ENCODE data around the gene PGPEP1. TPM values are rescaled to one million over a fixed set of nuclear protein-coding genes. Genes with fewer than 3 reads are reported as not detected.

Gene PGPEP1
- total RNA-seq, 2 experiments from 2014 or later, result 41.3 to 45.7 TPM

DNA sequence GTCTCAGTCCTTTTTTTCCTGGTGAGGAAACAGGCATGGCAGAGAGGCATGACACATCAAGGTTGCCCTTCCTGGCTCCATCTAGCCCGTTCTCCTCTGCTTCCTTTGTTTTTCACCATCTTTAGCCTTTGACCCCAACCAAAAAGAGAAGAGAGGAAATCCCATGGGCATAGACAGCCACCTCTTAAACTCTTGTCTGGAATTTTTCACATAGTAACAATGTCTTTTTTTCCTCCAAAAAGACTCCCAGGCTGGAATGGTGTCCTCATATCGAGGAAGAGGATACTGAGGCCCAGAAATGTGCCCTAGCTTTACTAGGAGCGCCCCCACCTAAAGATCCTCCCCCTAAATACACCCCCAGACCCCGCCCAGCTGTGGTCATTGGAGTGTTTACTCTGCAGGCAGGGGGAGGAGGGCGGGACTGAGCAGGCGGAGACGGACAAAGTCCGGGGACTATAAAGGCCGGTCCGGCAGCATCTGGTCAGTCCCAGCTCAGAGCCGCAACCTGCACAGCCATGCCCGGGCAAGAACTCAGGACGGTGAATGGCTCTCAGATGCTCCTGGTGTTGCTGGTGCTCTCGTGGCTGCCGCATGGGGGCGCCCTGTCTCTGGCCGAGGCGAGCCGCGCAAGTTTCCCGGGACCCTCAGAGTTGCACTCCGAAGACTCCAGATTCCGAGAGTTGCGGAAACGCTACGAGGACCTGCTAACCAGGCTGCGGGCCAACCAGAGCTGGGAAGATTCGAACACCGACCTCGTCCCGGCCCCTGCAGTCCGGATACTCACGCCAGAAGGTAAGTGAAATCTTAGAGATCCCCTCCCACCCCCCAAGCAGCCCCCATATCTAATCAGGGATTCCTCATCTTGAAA, 45.5 kb downstream of the PGPEP1 start, which contains the start of gene GDF15:
TSS of gene GDF15 (plus strand) at position 484 of the 868 bp plus-strand sequence. CDS start at position 516, 32 bp downstream.
- ATAC-seq (ENCODE audit: low read depth) (no peak), DNase-seq (peak; percentile 66)
- Mint-ChIP-seq H3K9me3 (no peaks in the 10 kb centered on the region), H3K4me3 (no peak within 1 kb of the TSS), H3K36me3 (no peaks in the 10 kb centered on the region), H3K4me1 (peaks cover 7% of the 10 kb centered on the region), H3K27me3 (peaks cover 53% of the 10 kb centered on the region), H3K27ac (no peak within 1 kb of the TSS)
- POLR2A ChIA-PET, result no interaction called here

DNA sequence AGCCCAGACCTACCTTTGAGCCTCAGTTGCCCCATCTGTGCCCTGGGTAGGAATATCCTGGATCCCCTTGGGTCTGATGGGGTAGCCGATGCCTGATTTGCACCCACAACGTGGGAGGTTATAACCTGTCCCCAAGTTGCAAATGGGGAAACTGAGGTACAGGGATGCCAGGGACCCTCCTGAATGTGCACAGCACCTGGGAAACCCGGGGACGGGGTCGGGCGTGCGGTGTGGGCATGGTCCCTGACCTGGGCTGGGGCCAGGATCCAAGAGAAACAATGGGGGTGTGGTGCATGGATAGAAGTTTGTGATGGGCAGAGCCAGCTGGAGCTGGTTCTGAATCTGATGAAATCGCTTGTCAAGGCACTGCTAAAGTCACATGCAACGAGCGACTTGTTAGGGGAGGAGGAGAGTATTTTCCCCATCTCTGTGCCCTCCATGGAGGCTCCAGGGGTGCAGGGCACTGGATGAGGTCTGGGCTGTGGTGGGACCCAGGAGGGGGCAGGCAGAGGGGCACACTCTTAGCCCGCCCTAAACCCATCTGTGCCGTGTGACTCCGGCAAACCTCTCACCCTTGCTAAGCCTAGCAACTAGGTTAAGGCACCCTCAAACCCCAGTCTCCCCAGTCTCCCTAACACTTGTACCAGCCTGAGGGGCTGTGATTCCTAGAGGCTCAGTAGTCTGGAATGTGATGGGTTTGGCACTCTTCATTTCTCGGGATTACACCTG, 46.3 kb downstream of the PGPEP1 start:
- Mint-ChIP-seq H3K4me3 (no peak overlapping the region), H3K27ac (no peak overlapping the region), H3K9me3 (no peaks in the 10 kb centered on the region), H3K36me3 (no peaks in the 10 kb centered on the region), H3K4me1 (peaks cover 7% of the 10 kb centered on the region), H3K27me3 (peaks cover 56% of the 10 kb centered on the region)
- no peak for ATAC-seq (ENCODE audit: low read depth)
- POLR2A ChIA-PET, result no interaction called here
- no peak for DNase-seq

DNA sequence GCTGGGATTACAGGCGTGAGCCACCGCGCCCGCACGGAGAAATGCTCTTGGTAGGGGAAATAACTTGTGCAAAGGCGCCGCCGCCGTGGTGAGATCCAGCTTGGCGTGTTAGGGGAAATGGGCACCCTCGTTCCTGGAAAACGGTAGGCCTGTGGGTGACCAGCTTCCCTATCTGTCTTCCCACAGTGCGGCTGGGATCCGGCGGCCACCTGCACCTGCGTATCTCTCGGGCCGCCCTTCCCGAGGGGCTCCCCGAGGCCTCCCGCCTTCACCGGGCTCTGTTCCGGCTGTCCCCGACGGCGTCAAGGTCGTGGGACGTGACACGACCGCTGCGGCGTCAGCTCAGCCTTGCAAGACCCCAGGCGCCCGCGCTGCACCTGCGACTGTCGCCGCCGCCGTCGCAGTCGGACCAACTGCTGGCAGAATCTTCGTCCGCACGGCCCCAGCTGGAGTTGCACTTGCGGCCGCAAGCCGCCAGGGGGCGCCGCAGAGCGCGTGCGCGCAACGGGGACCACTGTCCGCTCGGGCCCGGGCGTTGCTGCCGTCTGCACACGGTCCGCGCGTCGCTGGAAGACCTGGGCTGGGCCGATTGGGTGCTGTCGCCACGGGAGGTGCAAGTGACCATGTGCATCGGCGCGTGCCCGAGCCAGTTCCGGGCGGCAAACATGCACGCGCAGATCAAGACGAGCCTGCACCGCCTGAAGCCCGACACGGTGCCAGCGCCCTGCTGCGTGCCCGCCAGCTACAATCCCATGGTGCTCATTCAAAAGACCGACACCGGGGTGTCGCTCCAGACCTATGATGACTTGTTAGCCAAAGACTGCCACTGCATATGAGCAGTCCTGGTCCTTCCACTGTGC, 47.9 kb downstream of the PGPEP1 start:
- Mint-ChIP-seq H3K9me3 (no peaks in the 10 kb centered on the region), H3K36me3 (no peaks in the 10 kb centered on the region), H3K27me3 (peaks cover 61% of the 10 kb centered on the region), H3K4me1 (peaks cover 10% of the 10 kb centered on the region), H3K27ac (no peak overlapping the region), H3K4me3 (peak overlapping the region; percentile 77)
- POLR2A ChIA-PET, result interaction anchor here (0.8 to 3.2 kb wide), 7 partner anchors 13 to 109 kb away, joined by 3 to 14 read pairs (median 8); partner anchors contain the start of genes JUND and SSBP4
- peak; percentile 87 for ATAC-seq (ENCODE audit: low read depth)
- DNase-seq, result peak; percentile 90

GRCh38 chr19:18388960-18389725, 48.7 kb downstream of the PGPEP1 start:
- Mint-ChIP-seq H3K4me3 (peak overlapping the region; percentile 31), H3K27me3 (peaks cover 64% of the 10 kb centered on the region), H3K27ac (no peak overlapping the region), H3K9me3 (no peaks in the 10 kb centered on the region), H3K36me3 (no peaks in the 10 kb centered on the region), H3K4me1 (peaks cover 12% of the 10 kb centered on the region)
- DNase-seq (no peak), ATAC-seq (ENCODE audit: low read depth) (no peak)
- POLR2A ChIA-PET, result interaction anchor here (0.5 to 3.2 kb wide), 5 partner anchors 12 to 108 kb away, joined by 3 to 14 read pairs (median 8); partner anchors contain the start of genes JUND and SSBP4

DNA sequence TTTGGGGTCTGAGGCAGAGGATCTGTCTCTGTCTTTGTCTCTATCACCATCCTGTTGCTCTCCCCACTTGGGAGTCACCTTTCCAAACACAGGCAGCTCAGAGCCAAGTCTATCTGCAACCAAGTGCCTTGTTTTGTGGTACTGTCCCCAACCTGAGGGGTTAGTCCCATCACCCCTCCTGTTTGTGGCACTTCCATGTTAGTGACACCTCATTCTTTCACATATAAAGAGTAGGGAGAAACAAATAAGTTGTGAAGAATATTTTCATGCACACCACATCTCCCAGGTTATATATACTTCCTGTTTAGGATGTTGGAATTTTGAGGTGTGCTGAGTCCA, 49.3 kb downstream of the PGPEP1 start:
- DNase-seq, result no peak
- Mint-ChIP-seq H3K27ac (no peak overlapping the region), H3K9me3 (no peaks in the 10 kb centered on the region), H3K27me3 (peaks cover 65% of the 10 kb centered on the region), H3K36me3 (no peaks in the 10 kb centered on the region), H3K4me1 (peaks cover 12% of the 10 kb centered on the region), H3K4me3 (peak overlapping the region; percentile 31)
- ATAC-seq (ENCODE audit: low read depth), result no peak
- POLR2A ChIA-PET, result interaction anchor here (0.5 to 3.2 kb wide), 4 partner anchors 11 to 109 kb away, joined by 3 to 14 read pairs (median 6); no protein-coding TSS in a partner anchor

DNA sequence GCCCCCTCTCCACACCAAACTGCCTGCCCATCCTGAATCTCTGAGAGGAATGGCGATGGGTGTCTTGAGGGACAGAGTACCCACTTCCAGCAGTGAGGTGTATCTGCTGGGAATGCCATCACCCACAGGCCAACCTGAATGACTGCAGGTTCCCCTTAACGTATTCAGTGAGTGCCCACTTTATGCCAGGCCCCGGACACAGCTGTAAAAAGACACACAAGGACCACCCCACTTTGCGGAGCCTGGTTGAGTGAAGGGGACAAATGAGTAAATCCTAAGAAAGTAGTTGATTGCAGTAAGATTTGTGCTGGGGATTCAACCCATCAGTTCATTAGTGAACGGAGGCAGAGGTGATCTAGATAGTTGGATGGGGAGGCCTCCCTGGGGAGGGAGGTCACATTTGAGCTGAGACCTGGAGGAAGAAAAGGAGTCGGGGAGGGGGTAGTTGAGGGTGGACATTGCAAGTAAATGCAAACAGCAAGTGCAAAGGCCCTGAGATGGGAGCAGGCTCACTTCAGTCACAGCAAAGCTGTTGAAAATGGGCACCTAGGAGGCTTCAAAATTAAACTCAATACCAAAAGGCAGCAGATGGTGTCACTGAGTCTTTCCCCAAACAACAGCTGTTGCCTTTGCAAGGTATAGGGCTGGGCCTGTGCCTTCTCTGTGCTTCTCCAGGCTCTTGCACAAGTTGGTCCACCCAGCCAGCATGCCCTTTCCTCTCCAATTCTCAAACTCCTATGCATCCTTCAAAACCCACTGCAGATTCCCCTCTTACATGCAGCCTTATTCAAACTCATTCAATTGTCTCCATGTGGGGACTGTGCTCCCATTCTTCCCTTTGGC, 49.9 kb downstream of the PGPEP1 start:
- POLR2A ChIA-PET, result interaction anchor here (0.8 to 3.2 kb wide), 3 partner anchors 11 to 110 kb away, joined by 3 to 14 read pairs (median 6); no protein-coding TSS in a partner anchor
- ATAC-seq (ENCODE audit: low read depth), result no peak
- Mint-ChIP-seq H3K4me3 (no peak overlapping the region), H3K36me3 (no peaks in the 10 kb centered on the region), H3K27ac (no peak overlapping the region), H3K27me3 (peaks cover 67% of the 10 kb centered on the region), H3K9me3 (no peaks in the 10 kb centered on the region), H3K4me1 (peaks cover 12% of the 10 kb centered on the region)
- no peak for DNase-seq

- H3K27me3 Mint-ChIP-seq, result peaks cover 57% of the 10 kb centered on the region
Measured at GRCh38 chr19:18391509-18392075, 51.2 kb downstream of the PGPEP1 start.

GRCh38 chr19:18392417-18392816, 52.0 kb downstream of the PGPEP1 start:
- POLR2A ChIA-PET, result interaction anchor here (0.6 to 1.8 kb wide), 3 partner anchors 9 to 22 kb away, joined by 3 to 6 read pairs (median 5); no protein-coding TSS in a partner anchor
- peaks cover 51% of the 10 kb centered on the region for H3K27me3 Mint-ChIP-seq
- no peak overlapping the region for H3K4me3 Mint-ChIP-seq

More at GRCh38 chr19:18391509-18392075, 51.2 kb downstream of the PGPEP1 start:
- Mint-ChIP-seq H3K9me3 (no peaks in the 10 kb centered on the region), H3K4me3 (no peak overlapping the region), H3K36me3 (no peaks in the 10 kb centered on the region), H3K4me1 (peaks cover 12% of the 10 kb centered on the region), H3K27ac (no peak overlapping the region)
- POLR2A ChIA-PET, result interaction anchor here (1.8 kb wide), 1 partner anchor 10 kb away, joined by 6 read pairs; no protein-coding TSS in a partner anchor
- no peak for DNase-seq
- no peak for ATAC-seq (ENCODE audit: low read depth)

GRCh38 chr19:18392926-18393325, 52.5 kb downstream of the PGPEP1 start:
- DNase-seq, result no peak
- H3K4me3 Mint-ChIP-seq, result no peak overlapping the region
- H3K9me3 Mint-ChIP-seq, result no peaks in the 10 kb centered on the region
- peaks cover 13% of the 10 kb centered on the region for H3K4me1 Mint-ChIP-seq
- ATAC-seq (ENCODE audit: low read depth), result no peak
- H3K36me3 Mint-ChIP-seq, result no peaks in the 10 kb centered on the region
- no peak overlapping the region for H3K27ac Mint-ChIP-seq
- POLR2A ChIA-PET, result interaction anchor here (0.6 to 0.9 kb wide), 2 partner anchors 12 to 21 kb away, joined by 3 to 5 read pairs; no protein-coding TSS in a partner anchor
- peaks cover 50% of the 10 kb centered on the region for H3K27me3 Mint-ChIP-seq

More at GRCh38 chr19:18392417-18392816, 52.0 kb downstream of the PGPEP1 start:
- Mint-ChIP-seq H3K36me3 (no peaks in the 10 kb centered on the region), H3K27ac (no peak overlapping the region), H3K9me3 (no peaks in the 10 kb centered on the region), H3K4me1 (peaks cover 12% of the 10 kb centered on the region)
- DNase-seq (no peak), ATAC-seq (ENCODE audit: low read depth) (no peak)

DNA sequence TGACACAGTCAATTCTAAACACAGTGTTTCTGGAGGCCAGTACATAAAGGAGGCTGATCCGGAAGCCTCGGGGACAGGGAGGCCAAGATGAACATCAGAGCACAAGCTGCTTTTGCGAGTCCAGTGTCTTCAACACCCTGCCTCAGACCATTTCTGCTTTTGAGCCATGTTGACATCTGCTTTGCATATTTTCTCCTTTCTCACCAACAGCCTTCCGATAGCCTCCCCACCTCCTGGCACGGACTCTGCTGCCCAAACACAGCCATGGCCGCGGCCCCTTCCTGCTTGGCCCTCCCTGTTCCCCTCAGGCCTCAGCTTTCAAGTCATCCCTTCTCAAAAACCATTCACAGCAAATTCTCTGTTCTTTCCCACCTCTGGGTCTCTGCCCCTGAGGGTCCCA, 53.4 kb downstream of the PGPEP1 start:
- DNase-seq, result no peak
- POLR2A ChIA-PET, result no interaction called here
- Mint-ChIP-seq H3K4me1 (peaks cover 12% of the 10 kb centered on the region), H3K27ac (no peak overlapping the region), H3K4me3 (no peak overlapping the region), H3K9me3 (no peaks in the 10 kb centered on the region), H3K36me3 (no peaks in the 10 kb centered on the region), H3K27me3 (peaks cover 53% of the 10 kb centered on the region)
- no peak for ATAC-seq (ENCODE audit: low read depth)

GRCh38 chr19:18396471-18397241, 56.3 kb downstream of the PGPEP1 start:
- DNase-seq (no peak), ATAC-seq (ENCODE audit: low read depth) (no peak)
- Mint-ChIP-seq H3K9me3 (no peaks in the 10 kb centered on the region), H3K27me3 (peaks cover 33% of the 10 kb centered on the region), H3K4me3 (peak overlapping the region; percentile 44), H3K4me1 (peaks cover 21% of the 10 kb centered on the region), H3K36me3 (no peaks in the 10 kb centered on the region), H3K27ac (no peak overlapping the region)
- POLR2A ChIA-PET, result no interaction called here

Measured in activated naive CD8-positive, alpha-beta T cell treated with anti-CD3 and anti-CD28 coated beads, Interleukin-2, amount 10 ng/mL, durations not matched to agents 7 days and 5 days (primary cell).